Measurements from ENCODE around the gene FMO4. TPM values are rescaled to one million over a fixed set of nuclear protein-coding genes. Genes with fewer than 3 reads are reported as not detected.
"Not testable (repeated sequence)": the region's sequence is repeated elsewhere in the genome, so short reads cannot be mapped to it uniquely, and the experiment has no call there.

FMO4 gene
- total and polyA plus RNA-seq, 9 of the 15 experiments (the other 6 are each of a cell fraction or from before 2014, with no cell fraction given), result 0.25 to 1.1 (median 0.54) TPM; not detected in 2

DNA sequence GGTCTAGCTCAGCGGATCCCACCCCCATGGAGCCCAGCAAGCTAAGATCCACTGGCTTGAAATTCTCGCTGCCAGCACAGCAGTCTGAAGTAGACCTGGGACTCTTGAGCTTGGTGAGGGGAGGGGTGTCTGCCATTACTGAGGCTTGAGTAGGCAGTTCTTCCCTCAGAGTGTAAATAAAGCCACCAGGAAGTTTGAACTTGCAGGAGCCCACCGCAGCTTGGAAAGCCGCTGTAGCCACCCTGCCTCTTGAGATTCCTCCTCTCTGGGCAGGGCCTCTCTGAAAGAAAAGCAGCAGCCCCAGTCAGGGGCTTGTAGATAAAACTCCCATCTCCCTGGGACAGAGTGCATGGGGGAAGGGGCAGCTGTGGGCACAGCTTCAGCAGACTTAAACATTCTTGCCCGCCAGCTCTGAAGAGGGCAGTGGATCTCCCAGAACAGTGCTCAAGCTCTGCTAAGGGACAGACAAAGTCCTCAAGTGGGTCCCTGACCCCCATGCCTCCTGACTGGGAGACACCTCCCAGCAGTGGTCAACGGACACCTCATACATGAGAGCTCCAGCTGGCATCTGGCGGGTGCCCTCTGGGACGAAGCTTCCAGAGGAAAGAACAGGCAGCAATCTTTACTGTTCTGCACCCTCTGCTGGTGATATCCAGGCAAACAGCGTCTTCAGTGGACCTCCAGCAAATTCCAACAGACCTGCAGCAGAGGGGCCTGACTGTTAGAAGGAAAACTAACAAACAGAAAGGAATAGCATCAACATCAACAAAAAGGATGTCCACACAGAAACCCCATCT lies 45.9 kb downstream of the FMO4 start:
- H3K9ac ChIP-seq (ENCODE audit: insufficient read depth in 1 of 2, low read depth in 2 of 2, low read length in 2 of 2); CTCF ChIA-PET (ENCODE audit: low intra/inter-chr PET ratio); H3K27ac ChIP-seq (ENCODE audit: extremely low read depth, low read depth, low read length); DNase-seq (ENCODE audit: extremely low read depth in 1 of 4, low spot score in 3 of 4); intact Hi-C loops (cut with micrococcal nuclease); BruUV-seq (replicated peaks); POLR2A ChIA-PET; H3K36me3 ChIP-seq (ENCODE audit: control insufficient read depth, insufficient read depth, low read length); in situ Hi-C loops (cut with MboI); H3K9me3 ChIP-seq (replicated peaks; ENCODE audit: control insufficient read depth, insufficient read depth, low read depth, low read length); H2AFZ ChIP-seq (ENCODE audit: low read depth, low read length); H3K4me2 ChIP-seq (ENCODE audit: insufficient read depth, low read length); H3K4me1 ChIP-seq (replicated peaks in 1 of 2; ENCODE audit: control insufficient read depth in 2 of 2, insufficient read depth in 2 of 2, low read length in 2 of 2); H3K4me3 ChIP-seq; H3K79me2 ChIP-seq (ENCODE audit: control insufficient read depth, insufficient read depth, low read length); H3K27me3 ChIP-seq (ENCODE audit: control insufficient read depth in 2 of 2, insufficient read depth in 2 of 2, low read length in 2 of 2); H3K9me1 ChIP-seq (ENCODE audit: control insufficient read depth, insufficient read depth, low read length); H4K20me1 ChIP-seq (replicated peaks; ENCODE audit: control insufficient read depth, insufficient read depth, low read length); ATAC-seq; FAIRE-seq: not testable (repeated sequence)
- TF ChIP-seq, protein P1, sequence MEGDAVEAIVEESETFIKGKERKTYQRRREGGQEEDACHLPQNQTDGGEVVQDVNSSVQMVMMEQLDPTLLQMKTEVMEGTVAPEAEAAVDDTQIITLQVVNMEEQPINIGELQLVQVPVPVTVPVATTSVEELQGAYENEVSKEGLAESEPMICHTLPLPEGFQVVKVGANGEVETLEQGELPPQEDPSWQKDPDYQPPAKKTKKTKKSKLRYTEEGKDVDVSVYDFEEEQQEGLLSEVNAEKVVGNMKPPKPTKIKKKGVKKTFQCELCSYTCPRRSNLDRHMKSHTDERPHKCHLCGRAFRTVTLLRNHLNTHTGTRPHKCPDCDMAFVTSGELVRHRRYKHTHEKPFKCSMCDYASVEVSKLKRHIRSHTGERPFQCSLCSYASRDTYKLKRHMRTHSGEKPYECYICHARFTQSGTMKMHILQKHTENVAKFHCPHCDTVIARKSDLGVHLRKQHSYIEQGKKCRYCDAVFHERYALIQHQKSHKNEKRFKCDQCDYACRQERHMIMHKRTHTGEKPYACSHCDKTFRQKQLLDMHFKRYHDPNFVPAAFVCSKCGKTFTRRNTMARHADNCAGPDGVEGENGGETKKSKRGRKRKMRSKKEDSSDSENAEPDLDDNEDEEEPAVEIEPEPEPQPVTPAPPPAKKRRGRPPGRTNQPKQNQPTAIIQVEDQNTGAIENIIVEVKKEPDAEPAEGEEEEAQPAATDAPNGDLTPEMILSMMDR (IDR thresholded peaks at IDR 0.05 in 2 of 3, conservative IDR thresholded peaks at IDR 0.05 in 1 of 3; ENCODE audit: insufficient read depth in 2 of 3, low read depth in 1 of 3, low read length in 3 of 3), result 0 out of 6 replicates have a peak, but pooled peaks of 1 of the 3 experiments have one; percentile 20
- WGBS (ENCODE audit: insufficient coverage, low coverage, missing lambda C conversion rate), result under 1% methylated on average over 9 of the region's 9 CpGs

DNA sequence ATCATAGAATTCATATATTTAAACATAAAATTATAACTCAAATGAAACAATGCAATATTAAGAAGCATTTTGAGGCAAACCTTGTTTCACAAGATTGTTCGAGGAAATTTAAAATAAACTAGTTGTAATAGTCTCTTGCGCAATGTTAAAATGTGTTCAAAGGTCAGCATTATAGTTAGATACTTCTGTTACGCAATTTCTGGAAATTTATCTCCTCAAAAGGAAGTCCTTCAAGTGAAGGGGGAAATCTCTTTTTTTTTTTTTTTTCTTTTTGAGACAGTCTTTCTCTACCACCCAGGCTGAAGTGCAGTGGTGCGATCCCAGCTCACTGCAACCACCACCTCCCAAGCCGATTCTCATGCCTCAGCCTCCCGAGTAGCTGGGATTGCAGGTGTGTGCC lies 52.1 kb downstream of the FMO4 start:
- Histone ChIP-seq H3K27me3 (ENCODE audit: control insufficient read depth in 2 of 2, insufficient read depth in 2 of 2, low read length in 2 of 2) (no peaks in the 10 kb centered on the region), H3K9me3 (replicated peaks; ENCODE audit: control insufficient read depth, insufficient read depth, low read depth, low read length) (no peaks in the 10 kb centered on the region), H4K20me1 (replicated peaks; ENCODE audit: control insufficient read depth, insufficient read depth, low read length) (no peaks in the 10 kb centered on the region), H2AFZ (ENCODE audit: low read depth, low read length) (no peak overlapping the region), H3K9ac (ENCODE audit: insufficient read depth in 1 of 2, low read depth in 2 of 2, low read length in 2 of 2) (no peak overlapping the region), H3K9me1 (ENCODE audit: control insufficient read depth, insufficient read depth, low read length) (no peaks in the 10 kb centered on the region), H3K36me3 (ENCODE audit: control insufficient read depth, insufficient read depth, low read length) (no peaks in the 10 kb centered on the region), H3K4me2 (ENCODE audit: insufficient read depth, low read length) (no peak overlapping the region), H3K4me3 (no peak overlapping the region), H3K79me2 (ENCODE audit: control insufficient read depth, insufficient read depth, low read length) (no peaks in the 10 kb centered on the region), H3K4me1 (replicated peaks in 1 of 2; ENCODE audit: control insufficient read depth in 2 of 2, insufficient read depth in 2 of 2, low read length in 2 of 2) (no peaks in the 10 kb centered on the region), H3K27ac (ENCODE audit: extremely low read depth, low read depth, low read length) (no peak overlapping the region)
- TF ChIP-seq CEBPB (tag; IDR thresholded peaks at IDR 0.05) (peak; percentile 89), CEBPG (CRISPR knock-in tag; IDR thresholded peaks at IDR 0.05) (no peak), CEBPG (tag; conservative IDR thresholded peaks at IDR 0.05 in 1 of 2, IDR thresholded peaks at IDR 0.05 in 1 of 2) (peak; percentile 68 to 91)
- TF ChIP-seq, protein P2, sequence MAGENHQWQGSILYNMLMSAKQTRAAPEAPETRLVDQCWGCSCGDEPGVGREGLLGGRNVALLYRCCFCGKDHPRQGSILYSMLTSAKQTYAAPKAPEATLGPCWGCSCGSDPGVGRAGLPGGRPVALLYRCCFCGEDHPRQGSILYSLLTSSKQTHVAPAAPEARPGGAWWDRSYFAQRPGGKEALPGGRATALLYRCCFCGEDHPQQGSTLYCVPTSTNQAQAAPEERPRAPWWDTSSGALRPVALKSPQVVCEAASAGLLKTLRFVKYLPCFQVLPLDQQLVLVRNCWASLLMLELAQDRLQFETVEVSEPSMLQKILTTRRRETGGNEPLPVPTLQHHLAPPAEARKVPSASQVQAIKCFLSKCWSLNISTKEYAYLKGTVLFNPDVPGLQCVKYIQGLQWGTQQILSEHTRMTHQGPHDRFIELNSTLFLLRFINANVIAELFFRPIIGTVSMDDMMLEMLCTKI (IDR thresholded peaks at IDR 0.05; ENCODE audit: partially characterized antibody), result no peak
- POLR2A ChIA-PET, result no interaction called here
- no TSS peak for BruUV-seq (replicated peaks)
- FAIRE-seq, result no peak
- CTCF ChIA-PET (ENCODE audit: low intra/inter-chr PET ratio), result no interaction called here
- intact Hi-C loops (cut with micrococcal nuclease) (no loop called here), in situ Hi-C loops (cut with MboI) (no loop called here)
- DNase-seq (ENCODE audit: extremely low read depth in 1 of 4, low spot score in 3 of 4), result no peak
- ATAC-seq, result no peak
- 8% methylated on average over 6 of the region's 6 CpGs for WGBS (ENCODE audit: insufficient coverage, low coverage, missing lambda C conversion rate)
